Vagina (tissue), 2 donors: ENCODE measurements around the gene PECR. TPM values are rescaled to one million over a fixed set of nuclear protein-coding genes. Genes with fewer than 3 reads are reported as not detected.

Source experiments
- DNase-seq, 2 donors: peaks; one replicate each; pipeline ENCODE4 v3.0.0-alpha.2; 2017; ENCODE audit errors: extremely low spot score in 2 of 2
- H3K27ac ChIP-seq: fragments of 200-600 bp; sonication (generic); one replicate; pipeline ENCODE4 v1.5.1; 2019
- H3K27me3 ChIP-seq: fragments of 200-600 bp; sonication (generic); one replicate; pipeline ENCODE4 v1.5.1; 2019
- H3K36me3 ChIP-seq, 2 donors: fragments of 200-600 bp; sonication (generic); one replicate each; pipeline ENCODE4 v1.5.1; 2017 to 2019
- H3K4me1 ChIP-seq: fragments of 200-600 bp; sonication (generic); one replicate; pipeline ENCODE4 v1.5.1; 2019
- H3K4me3 ChIP-seq, 2 donors: fragments of 200-600 bp; sonication (generic); 1 replicate in 1 of 2; 2 replicates in 1 of 2; pipeline ENCODE4 v1.5.1; 2016 to 2019
- H3K9me3 ChIP-seq: fragments of 200-600 bp; sonication (generic); one replicate; pipeline ENCODE4 v1.5.1; 2019
- POLR2A ChIP-seq, 2 donors: fragments of 450-650 bp; IDR thresholded peaks; one replicate each; pipeline ENCODE4 v1.6.1; 2017; ENCODE audit warnings: antibody characterized with exemption in 2 of 2, mild to moderate bottlenecking in 2 of 2, moderate library complexity in 2 of 2
- POLR2AphosphoS5 ChIP-seq, 2 donors: sonication (generic); formaldehyde crosslinking; IDR thresholded peaks; one replicate each; pipeline ENCODE4 v1.9.0; 2017; ENCODE audit warnings: antibody characterized with exemption in 2 of 2, mild to moderate bottlenecking in 2 of 2, low read depth in 1 of 2; ENCODE audit not compliant: insufficient read depth in 1 of 2
- intact Hi-C: fragments of 100-400 bp; cut with DNase I; formaldehyde crosslinking; loops from one replicate; pipeline ENCODE4 v1.15.1; 2023
- total RNA-seq: library from RNA; depleted of rRNA; stranded (reverse); fragments of >200 nt; gene quantifications from one replicate; pipeline ENCODE4 v1.2.3, GENCODE V29; 2016
- TF ChIP-seq, protein P1 (sequence below), 3 experiments: fragments of 450-650 bp in 2 of 3; fragments of 200-600 bp in 1 of 3; sonication (generic) in 1 of 3; IDR thresholded peaks; one replicate each; pipeline ENCODE4 v1.5.1; 2017 to 2019; ENCODE audit warnings: antibody characterized with exemption in 3 of 3, mild to moderate bottlenecking in 2 of 3, moderate library complexity in 2 of 3

The PECR gene
- total RNA-seq, 1 donor from 2014 or later = 13.0 TPM

DNA sequence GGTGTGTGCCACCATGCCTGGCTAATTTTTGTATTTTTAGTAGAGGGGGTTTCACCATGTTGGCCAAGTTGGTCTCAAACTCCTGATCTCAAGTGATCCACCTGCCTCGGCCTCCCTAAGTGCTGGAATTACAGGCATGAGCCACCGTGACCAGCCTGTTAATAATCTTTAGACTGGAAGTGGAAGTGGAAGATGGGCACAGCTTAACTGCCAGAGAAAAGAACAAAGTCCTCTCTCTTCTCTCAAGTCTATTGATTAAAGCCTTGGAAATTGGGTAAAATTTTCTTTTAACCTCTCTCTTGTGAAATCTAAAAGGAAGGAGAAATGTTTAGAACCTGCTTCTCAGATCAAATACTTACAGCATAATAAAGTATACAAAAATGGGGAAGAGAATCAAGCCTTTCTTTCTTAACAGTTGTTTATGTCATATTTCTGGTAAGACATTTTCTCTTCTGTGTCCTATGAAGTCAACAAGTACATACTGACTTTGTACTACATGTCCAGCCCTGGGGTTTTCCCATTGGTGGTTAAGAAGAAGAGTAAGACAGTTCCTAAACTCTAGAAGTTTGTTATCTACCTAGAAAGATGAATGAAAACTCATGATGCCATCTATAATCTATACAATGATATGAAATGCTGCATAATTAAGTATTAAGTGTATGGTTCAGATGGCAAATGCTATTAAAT, 4.7 kb upstream of the PECR start:
- no peaks in the 10 kb centered on the region for H3K4me1 ChIP-seq
- no peaks in the 10 kb centered on the region for H3K36me3 ChIP-seq
- DNase-seq = no peak

DNA sequence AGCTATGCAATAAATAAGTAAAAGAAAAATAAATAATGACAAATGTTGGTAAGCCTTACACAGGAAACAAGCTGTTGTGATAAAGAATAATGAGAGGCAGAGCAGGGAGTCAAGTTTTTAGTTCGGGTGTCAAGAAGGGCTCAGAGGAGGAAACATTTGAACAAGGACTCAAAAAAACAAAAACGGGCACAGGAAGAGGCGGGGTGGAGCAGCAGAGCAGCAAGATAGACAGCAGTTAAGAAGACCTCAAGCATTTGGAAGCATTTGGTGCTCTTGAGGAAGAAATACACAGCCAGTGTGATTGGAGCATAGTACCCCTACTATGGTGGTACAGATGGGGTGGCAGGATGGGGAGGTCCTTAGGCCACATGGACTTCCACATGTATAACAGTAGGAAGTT, 2.9 kb upstream of the PECR start:
- TF ChIP-seq, protein P1, sequence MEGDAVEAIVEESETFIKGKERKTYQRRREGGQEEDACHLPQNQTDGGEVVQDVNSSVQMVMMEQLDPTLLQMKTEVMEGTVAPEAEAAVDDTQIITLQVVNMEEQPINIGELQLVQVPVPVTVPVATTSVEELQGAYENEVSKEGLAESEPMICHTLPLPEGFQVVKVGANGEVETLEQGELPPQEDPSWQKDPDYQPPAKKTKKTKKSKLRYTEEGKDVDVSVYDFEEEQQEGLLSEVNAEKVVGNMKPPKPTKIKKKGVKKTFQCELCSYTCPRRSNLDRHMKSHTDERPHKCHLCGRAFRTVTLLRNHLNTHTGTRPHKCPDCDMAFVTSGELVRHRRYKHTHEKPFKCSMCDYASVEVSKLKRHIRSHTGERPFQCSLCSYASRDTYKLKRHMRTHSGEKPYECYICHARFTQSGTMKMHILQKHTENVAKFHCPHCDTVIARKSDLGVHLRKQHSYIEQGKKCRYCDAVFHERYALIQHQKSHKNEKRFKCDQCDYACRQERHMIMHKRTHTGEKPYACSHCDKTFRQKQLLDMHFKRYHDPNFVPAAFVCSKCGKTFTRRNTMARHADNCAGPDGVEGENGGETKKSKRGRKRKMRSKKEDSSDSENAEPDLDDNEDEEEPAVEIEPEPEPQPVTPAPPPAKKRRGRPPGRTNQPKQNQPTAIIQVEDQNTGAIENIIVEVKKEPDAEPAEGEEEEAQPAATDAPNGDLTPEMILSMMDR (IDR thresholded peaks at IDR 0.05) = no peak
- TF ChIP-seq POLR2A (IDR thresholded peaks at IDR 0.05) (no peak), POLR2AphosphoS5 (IDR thresholded peaks at IDR 0.05; ENCODE audit: insufficient read depth in 1 of 2, low read depth in 1 of 2) (no peak)
- no peak overlapping the region for H3K4me3 ChIP-seq

More for the DNA sequence above, 4.7 kb upstream of the PECR start:
- H3K27me3 ChIP-seq = no peaks in the 10 kb centered on the region
- no peaks in the 10 kb centered on the region for H3K9me3 ChIP-seq
- TF ChIP-seq, protein P1 (IDR thresholded peaks at IDR 0.05) = no peak
- TF ChIP-seq POLR2A (IDR thresholded peaks at IDR 0.05) (no peak), POLR2AphosphoS5 (IDR thresholded peaks at IDR 0.05; ENCODE audit: insufficient read depth in 1 of 2, low read depth in 1 of 2) (no peak)
- intact Hi-C loops = no loop called here
- no peak overlapping the region for H3K4me3 ChIP-seq
- H3K27ac ChIP-seq = no peak overlapping the region

DNA sequence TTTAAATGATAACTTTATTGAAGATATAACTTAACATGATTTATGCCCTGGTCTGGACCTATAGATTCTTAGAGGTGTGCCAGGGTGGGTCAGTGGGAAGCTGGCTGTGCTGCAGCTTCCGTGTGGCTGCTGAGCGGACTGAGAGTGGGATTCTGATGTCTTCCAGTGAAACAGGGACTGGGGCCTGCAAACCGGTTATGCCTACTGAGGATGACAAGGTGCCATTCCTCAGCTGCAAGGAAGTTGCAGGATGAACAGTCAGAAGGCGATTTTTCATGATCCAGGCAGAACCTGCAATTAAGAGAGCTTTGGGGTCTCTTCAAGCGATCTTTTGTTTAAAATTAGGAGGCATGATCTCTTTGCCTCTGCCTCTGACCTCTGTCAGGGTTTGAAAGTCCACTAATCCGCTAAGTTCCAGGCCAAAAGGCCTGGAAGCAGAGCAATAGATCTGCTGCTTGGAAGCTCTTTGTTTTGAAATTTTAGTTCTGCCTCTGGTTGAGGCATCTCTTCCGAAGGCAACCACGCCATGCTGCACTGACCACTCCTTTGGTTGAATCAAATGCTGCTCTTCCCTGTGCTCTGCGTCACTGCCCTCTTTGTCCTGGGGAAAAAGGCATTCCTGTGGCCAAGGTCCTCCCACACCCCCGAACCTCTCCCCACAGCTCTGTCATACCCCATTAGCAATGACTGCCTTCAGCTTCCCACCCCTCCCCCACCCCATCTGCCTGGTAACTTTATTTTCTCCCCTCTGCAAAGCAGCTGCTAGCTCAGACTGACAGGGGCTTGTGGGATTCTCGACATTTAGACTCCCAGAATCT, 2.1 kb upstream of the PECR start:
- no peaks in the 10 kb centered on the region for H3K27me3 ChIP-seq
- intact Hi-C loops = no loop called here
- no peak for DNase-seq
- H3K27ac ChIP-seq = no peak overlapping the region
- H3K36me3 ChIP-seq = no peaks in the 10 kb centered on the region
- TF ChIP-seq POLR2A (IDR thresholded peaks at IDR 0.05) = no peak
- TF ChIP-seq POLR2AphosphoS5 (IDR thresholded peaks at IDR 0.05; ENCODE audit: insufficient read depth in 1 of 2, low read depth in 1 of 2) = no peak
- TF ChIP-seq, protein P1 (IDR thresholded peaks at IDR 0.05) = no peak
- H3K4me3 ChIP-seq = no peak overlapping the region
- no peaks in the 10 kb centered on the region for H3K4me1 ChIP-seq
- no peaks in the 10 kb centered on the region for H3K9me3 ChIP-seq

More for the DNA sequence above, 2.9 kb upstream of the PECR start:
- Histone ChIP-seq H3K27me3 (no peaks in the 10 kb centered on the region), H3K9me3 (no peaks in the 10 kb centered on the region), H3K4me1 (no peaks in the 10 kb centered on the region), H3K36me3 (no peaks in the 10 kb centered on the region), H3K27ac (no peak overlapping the region)
- no peak for DNase-seq
- intact Hi-C loops = no loop called here

DNA sequence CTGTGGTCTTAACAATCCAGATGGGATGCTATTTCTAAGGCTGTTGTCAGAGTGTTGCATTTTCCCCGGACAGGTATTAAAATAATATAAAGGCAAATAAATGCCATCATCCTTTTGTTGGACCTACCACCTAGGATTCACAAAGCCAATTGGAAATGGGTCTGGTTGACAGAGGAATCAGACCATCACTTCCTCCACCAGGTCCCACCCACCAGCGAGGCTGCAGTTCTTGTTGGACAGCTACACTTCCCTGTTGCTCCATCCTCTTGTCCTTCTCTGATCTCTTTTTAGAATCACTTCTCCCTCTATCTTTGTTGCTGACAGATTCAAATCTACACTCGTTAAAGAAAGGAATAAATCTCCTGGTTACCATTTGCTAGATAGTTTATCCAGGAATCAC, 1.2 kb upstream of the PECR start:
- H3K36me3 ChIP-seq = no peaks in the 10 kb centered on the region
- DNase-seq = no peak
- H3K27ac ChIP-seq = no peak overlapping the region
- H3K9me3 ChIP-seq = no peaks in the 10 kb centered on the region
- intact Hi-C loops = no loop called here
- no peaks in the 10 kb centered on the region for H3K4me1 ChIP-seq
- H3K27me3 ChIP-seq = no peaks in the 10 kb centered on the region
- H3K4me3 ChIP-seq = no peak overlapping the region
- TF ChIP-seq, protein P1 (IDR thresholded peaks at IDR 0.05) = no peak
- no peak for TF ChIP-seq POLR2A (IDR thresholded peaks at IDR 0.05)
- no peak for TF ChIP-seq POLR2AphosphoS5 (IDR thresholded peaks at IDR 0.05; ENCODE audit: insufficient read depth in 1 of 2, low read depth in 1 of 2)
